SW480 (cell line): Measurements from ENCODE around the gene SMCR8.
"Not testable (repeated sequence)": the region's sequence is repeated elsewhere in the genome, so short reads cannot be mapped to it uniquely, and the experiment has no call there.

Experiments
- DNase-seq: peaks from one replicate; pipeline ENCODE4 v3.0.0-alpha.2; 2016; ENCODE audit warnings: low spot score

SMCR8 gene

GRCh38 chr17:18361837-18362697, 47.0 kb downstream of the SMCR8 start:
- DNase-seq = no peak

- DNase-seq = peak; percentile 50
Measured at GRCh38 chr17:18362698-18363100, 47.6 kb downstream of the SMCR8 start.

GRCh38 chr17:18363101-18364049, 48.3 kb downstream of the SMCR8 start, which contains the start of gene SHMT1:
Gene SHMT1, minus strand, starts transcription at chr17:18363550. Its CDS starts 7,569 bp downstream, at chr17:18355981.
- peak; percentile 90 for DNase-seq

GRCh38 chr17:18364166-18364565, 49.1 kb downstream of the SMCR8 start:
- no peak for DNase-seq

GRCh38 chr17:18368946-18369345, 53.9 kb downstream of the SMCR8 start:
- no peak for DNase-seq

- no peak for DNase-seq
Measured at GRCh38 chr17:18370761-18371160, 55.7 kb downstream of the SMCR8 start.

GRCh38 chr17:18371455-18371854, 56.4 kb downstream of the SMCR8 start:
- DNase-seq = peak; percentile 47

- DNase-seq = not testable (repeated sequence)
Measured at GRCh38 chr17:18373181-18373580, 58.1 kb downstream of the SMCR8 start.

GRCh38 chr17:18374216-18374615, 59.1 kb downstream of the SMCR8 start:
- no peak for DNase-seq
